Thymus (tissue), 11 donors: Measurements from ENCODE around the gene MMP19. TPM values are rescaled to one million over a fixed set of nuclear protein-coding genes. Genes with fewer than 3 reads are reported as not detected.
"Not testable (repeated sequence)": the region's sequence is repeated elsewhere in the genome, so short reads cannot be mapped to it uniquely, and the experiment has no call there.

Source experiments
- DNase-seq, 9 donors: peaks; one replicate each; pipeline ENCODE4 v3.0.0-alpha.2; 2013; ENCODE audit warnings: low spot score in 9 of 9, low read depth in 6 of 9, missing footprints in 1 of 9
- H3K27ac ChIP-seq, 2 donors: one replicate each; pipeline ENCODE4 v1.5.1; 2013; ENCODE audit warnings: control low read depth in 1 of 2, low read depth in 1 of 2, low read length in 1 of 2, mild to moderate bottlenecking in 1 of 2, moderate library complexity in 1 of 2
- H3K27me3 ChIP-seq, 2 donors: one replicate each; pipeline ENCODE4 v1.5.1; 2013; ENCODE audit warnings: low read length in 1 of 2; ENCODE audit not compliant: control insufficient read depth in 2 of 2, insufficient read depth in 1 of 2
- H3K36me3 ChIP-seq, 2 donors: one replicate each; pipeline ENCODE4 v1.5.1; 2013; ENCODE audit warnings: low read length in 1 of 2, mild to moderate bottlenecking in 1 of 2, moderate library complexity in 1 of 2; ENCODE audit not compliant: control insufficient read depth in 2 of 2, insufficient read depth in 2 of 2
- H3K4me1 ChIP-seq, 2 donors: one replicate each; pipeline ENCODE4 v1.5.1; 2013; ENCODE audit warnings: low read length in 2 of 2; ENCODE audit not compliant: control insufficient read depth in 2 of 2, insufficient read depth in 2 of 2
- H3K4me3 ChIP-seq, 2 donors: one replicate each; pipeline ENCODE4 v1.5.1; 2013; ENCODE audit warnings: low read length in 2 of 2, control low read depth in 1 of 2, mild to moderate bottlenecking in 1 of 2
- H3K9me3 ChIP-seq, 2 donors: one replicate each; pipeline ENCODE4 v1.5.1; 2013; ENCODE audit warnings: low read length in 1 of 2, mild to moderate bottlenecking in 1 of 2; ENCODE audit not compliant: control insufficient read depth in 2 of 2, insufficient read depth in 1 of 2
- WGBS: extraction: QIAGEN DNeasy Blood & Tissue Kit; methylation state at CpG from one replicate; pipeline ENCODE4 v1.1.7; 2013; 5-methylcytosine and 5-hydroxymethylcytosine counted together
- polyA plus RNA-seq: library from polyadenylated mRNA; stranded (reverse); fragments of 200-250 nt; gene quantifications from one replicate; pipeline ENCODE4 v1.2.3, GENCODE V29; 2013
- total RNA-seq: library from RNA; stranded (reverse); fragments of 120-200 nt; gene quantifications from one replicate; pipeline ENCODE4 v1.2.4, GENCODE V29; 2013
- donor health status: healthy.

Gene MMP19
- total and polyA plus RNA-seq, 2 donors, result 4.5 to 19.9 TPM

DNA sequence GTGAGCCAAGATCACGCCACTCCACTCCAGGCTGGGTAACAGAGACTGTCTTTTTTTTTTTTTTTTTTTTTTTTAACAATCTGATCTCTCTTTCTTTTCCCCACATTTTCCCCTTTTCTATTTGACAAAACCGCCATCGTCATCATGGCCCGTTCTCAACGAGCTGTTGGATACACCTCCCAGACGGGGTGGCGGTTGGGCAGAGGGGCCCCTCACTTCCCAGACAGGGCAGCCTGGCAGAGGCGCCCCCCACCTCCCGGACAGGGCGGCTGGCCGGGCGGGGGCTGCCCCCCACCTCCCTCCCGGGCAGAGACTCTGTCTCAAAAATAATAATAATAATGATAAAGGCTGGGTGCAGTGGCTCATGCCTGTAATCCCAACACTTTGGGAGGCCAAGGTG is 20.2 kb upstream of the MMP19 start:
- not testable (repeated sequence) for H3K27me3 ChIP-seq, DNase-seq, H3K27ac ChIP-seq, H3K4me3 ChIP-seq, H3K36me3 ChIP-seq, H3K4me1 ChIP-seq, H3K9me3 ChIP-seq
- 97% methylated on average over 13 of the region's 13 CpGs for WGBS

DNA sequence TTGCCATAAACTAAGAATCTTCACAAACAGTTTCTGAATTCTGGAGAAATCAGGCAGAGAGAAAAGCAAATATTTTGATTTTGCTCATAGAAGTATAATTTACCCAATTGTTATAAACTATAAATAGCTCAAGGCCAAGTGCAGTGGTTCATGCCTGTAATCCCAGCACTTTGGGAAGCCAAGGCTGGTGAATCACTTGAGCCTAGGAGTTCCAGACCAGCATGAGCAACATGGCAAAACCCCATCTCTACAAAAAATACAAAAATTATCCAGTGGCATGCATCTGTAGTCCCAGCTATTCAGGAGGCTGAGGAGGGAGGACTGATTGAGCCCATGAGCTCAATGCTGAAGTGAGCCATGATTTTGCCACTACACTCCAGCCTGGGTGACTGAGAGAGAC is 19.6 kb upstream of the MMP19 start:
- no peak overlapping the region for H3K4me3 ChIP-seq
- H3K4me1 ChIP-seq, result no peaks in the 10 kb centered on the region

DNA sequence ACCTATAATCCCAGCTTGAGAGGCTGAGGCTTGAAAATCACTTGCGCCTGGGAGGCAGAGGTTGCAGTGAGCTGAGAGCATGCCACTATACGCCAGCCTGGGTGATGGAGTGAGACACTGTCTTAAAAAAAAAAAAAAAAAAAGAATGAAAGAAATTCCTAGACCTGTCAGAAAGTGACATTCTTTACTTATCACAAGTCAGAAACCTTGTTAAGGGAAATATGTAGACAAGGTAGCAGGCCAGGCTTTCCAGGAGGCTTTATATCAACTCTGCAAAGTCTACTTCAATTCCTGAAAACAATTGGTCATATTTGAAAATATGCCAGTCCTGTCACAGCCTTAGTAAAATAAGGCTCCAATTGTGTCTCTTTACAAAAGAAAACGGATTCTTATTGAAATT is 19.1 kb upstream of the MMP19 start:
- no peaks in the 10 kb centered on the region for H3K4me1 ChIP-seq
- no peak overlapping the region for H3K4me3 ChIP-seq
- 96% methylated on average over 3 of the region's 3 CpGs for WGBS
- H3K27ac ChIP-seq, result no peak overlapping the region
- no peaks in the 10 kb centered on the region for H3K36me3 ChIP-seq
- no peak for DNase-seq
- H3K9me3 ChIP-seq, result peaks cover 0 to 6% of the 10 kb centered on the region in 2 donors
- H3K27me3 ChIP-seq, result no peaks in the 10 kb centered on the region

More for the DNA sequence above, 19.6 kb upstream of the MMP19 start:
- Histone ChIP-seq H3K27ac (no peak overlapping the region), H3K9me3 (peaks cover 0 to 6% of the 10 kb centered on the region in 2 donors), H3K27me3 (no peaks in the 10 kb centered on the region), H3K36me3 (no peaks in the 10 kb centered on the region)
- DNase-seq, result no peak

DNA sequence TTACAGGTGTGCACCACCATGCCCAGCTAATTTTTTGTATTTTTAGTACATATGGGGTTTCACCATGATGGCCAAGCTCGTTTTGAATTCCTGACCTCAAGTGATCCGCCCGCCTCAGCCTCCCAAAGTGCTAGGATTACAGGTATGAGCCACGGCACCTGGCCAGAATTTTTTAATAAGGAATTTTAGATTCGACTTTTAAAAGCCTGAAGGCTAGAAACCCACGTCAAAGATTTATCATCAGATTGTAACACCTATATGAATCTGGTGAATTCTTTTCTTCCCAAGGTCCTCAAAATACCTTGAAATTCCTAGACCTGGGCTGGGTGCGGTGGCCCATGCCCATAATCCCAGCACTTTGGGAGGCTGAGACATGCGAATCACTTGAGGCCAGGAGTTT is 18.7 kb upstream of the MMP19 start:
- 97% methylated on average over 8 of the region's 8 CpGs for WGBS
- Histone ChIP-seq H3K27ac (no peak overlapping the region), H3K36me3 (no peaks in the 10 kb centered on the region)

DNA sequence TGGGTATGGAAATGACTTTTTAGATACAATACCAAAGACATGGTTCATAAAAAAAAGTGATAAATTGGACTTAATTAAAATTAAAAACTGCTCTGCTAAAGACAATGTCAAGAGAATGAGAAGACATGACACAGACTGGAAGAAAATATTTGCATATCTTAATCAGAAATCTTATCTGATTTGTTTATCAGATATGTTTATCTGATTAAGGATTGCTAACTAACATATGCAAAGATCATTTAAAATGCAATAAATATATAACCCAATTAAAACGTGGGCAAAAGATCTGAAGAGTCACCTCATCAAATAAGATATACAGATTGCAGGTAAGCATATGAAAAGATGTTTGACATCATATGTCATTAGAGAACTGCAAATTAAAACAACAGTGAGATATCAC is 10.0 kb upstream of the MMP19 start:
- H3K9me3 ChIP-seq, result no peaks in the 10 kb centered on the region
- H3K27me3 ChIP-seq, result peaks cover 0 to 12% of the 10 kb centered on the region in 2 donors
- 65% methylated on average over 1 of the region's 1 CpG for WGBS
- no peak overlapping the region for H3K4me3 ChIP-seq
- H3K27ac ChIP-seq, result no peak overlapping the region
- no peaks in the 10 kb centered on the region for H3K4me1 ChIP-seq
- DNase-seq, result no peak
- H3K36me3 ChIP-seq, result no peaks in the 10 kb centered on the region

More for the DNA sequence above, 18.7 kb upstream of the MMP19 start:
- DNase-seq, result no peak
- Histone ChIP-seq H3K4me3 (no peak overlapping the region), H3K27me3 (no peaks in the 10 kb centered on the region), H3K9me3 (peaks cover 0 to 6% of the 10 kb centered on the region in 2 donors), H3K4me1 (no peaks in the 10 kb centered on the region)

DNA sequence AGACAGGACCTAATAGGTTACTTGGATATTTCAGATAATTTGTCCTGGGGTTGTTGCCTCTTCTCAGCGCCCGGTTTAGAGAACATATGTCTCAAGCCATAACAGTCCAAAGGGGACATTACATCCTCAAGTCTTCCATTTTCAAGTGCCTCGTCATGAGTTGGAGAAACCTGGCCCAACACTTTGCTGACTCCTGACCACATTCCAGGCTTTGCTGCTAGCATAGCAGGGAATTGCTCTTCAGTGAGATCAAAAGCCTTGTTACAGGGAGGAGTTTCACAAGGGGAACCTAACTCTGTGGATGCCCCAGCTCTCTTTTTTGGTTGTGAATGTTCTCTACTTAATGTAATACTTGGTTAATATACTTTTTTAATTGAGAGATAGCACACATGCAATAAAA is 8.2 kb upstream of the MMP19 start:
- H3K27ac ChIP-seq, result no peak overlapping the region
- 96% methylated on average over 3 of the region's 3 CpGs for WGBS

DNA sequence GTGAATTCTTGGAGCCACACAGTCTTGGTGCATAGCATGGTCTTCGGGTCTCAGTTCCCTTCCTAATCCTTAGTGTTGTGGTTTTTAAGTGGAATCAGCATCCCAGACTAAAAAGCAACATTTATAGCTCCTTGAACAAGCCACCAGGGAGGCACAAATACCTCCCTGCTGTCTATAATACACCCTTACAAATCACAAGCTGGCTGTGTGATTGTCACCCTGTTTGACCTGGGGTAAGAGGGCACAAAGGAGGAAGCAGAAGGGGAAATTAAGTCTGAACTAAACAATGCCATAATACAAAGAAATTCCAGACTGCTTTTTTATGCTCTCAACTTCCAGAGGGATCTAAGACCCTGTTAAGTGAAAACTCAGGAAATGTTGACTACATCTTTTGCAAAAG is 7.7 kb upstream of the MMP19 start:
- H3K9me3 ChIP-seq, result no peaks in the 10 kb centered on the region
- no peaks in the 10 kb centered on the region for H3K36me3 ChIP-seq
- H3K4me3 ChIP-seq, result no peak overlapping the region
- H3K4me1 ChIP-seq, result peaks cover 0 to 3% of the 10 kb centered on the region in 2 donors
- peaks cover 0 to 15% of the 10 kb centered on the region in 2 donors for H3K27me3 ChIP-seq
- WGBS, result 81% methylated on average over 1 of the region's 1 CpG
- H3K27ac ChIP-seq, result no peak overlapping the region
- DNase-seq, result no peak

More for the DNA sequence above, 8.2 kb upstream of the MMP19 start:
- no peaks in the 10 kb centered on the region for H3K9me3 ChIP-seq
- no peaks in the 10 kb centered on the region for H3K36me3 ChIP-seq
- DNase-seq, result no peak
- H3K27me3 ChIP-seq, result peaks cover 0 to 15% of the 10 kb centered on the region in 2 donors
- peaks cover 0 to 3% of the 10 kb centered on the region in 2 donors for H3K4me1 ChIP-seq
- H3K4me3 ChIP-seq, result no peak overlapping the region

DNA sequence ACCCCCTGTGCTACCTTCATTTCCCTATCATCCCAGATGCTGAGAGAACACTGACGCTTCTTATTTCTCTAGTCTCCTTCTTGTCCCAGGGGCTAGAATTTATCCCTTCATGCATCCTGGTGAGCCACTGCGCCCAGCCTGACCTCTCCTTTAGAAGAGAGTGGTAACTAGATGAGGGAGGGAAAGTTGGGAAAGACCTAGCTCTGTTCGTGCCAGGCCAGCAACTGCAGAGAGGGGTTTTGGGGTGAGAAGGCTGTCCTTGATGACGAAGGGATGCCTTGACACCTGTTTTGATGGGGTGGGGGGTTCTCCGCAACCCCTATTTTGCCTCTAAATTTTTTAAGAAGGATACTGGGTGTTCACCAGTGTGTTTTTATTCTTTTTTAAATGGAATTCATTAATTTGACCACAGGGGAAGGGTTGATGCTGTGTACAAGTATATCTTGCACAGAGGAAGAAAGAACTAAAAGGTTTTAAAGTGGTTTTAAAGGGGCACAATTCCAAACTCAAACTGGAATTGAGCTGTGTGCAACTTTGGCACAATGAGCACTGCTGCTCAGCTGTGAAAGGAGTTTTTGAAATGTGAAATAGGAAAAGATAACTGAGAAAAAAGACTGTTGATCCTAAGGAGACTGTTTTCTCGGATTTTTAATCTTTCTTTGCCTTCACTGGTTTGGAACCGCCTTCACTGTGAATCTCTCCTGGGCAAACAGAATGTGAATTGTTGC is 7.0 kb upstream of the MMP19 start:
- H3K27me3 ChIP-seq, result peaks cover 0 to 15% of the 10 kb centered on the region in 2 donors
- H3K36me3 ChIP-seq, result no peaks in the 10 kb centered on the region
- H3K9me3 ChIP-seq, result no peaks in the 10 kb centered on the region
- no peak overlapping the region for H3K27ac ChIP-seq
- no peak overlapping the region for H3K4me3 ChIP-seq
- 96% methylated on average over 7 of the region's 7 CpGs for WGBS
- no peak for DNase-seq
- peaks cover 0 to 3% of the 10 kb centered on the region in 2 donors for H3K4me1 ChIP-seq

DNA sequence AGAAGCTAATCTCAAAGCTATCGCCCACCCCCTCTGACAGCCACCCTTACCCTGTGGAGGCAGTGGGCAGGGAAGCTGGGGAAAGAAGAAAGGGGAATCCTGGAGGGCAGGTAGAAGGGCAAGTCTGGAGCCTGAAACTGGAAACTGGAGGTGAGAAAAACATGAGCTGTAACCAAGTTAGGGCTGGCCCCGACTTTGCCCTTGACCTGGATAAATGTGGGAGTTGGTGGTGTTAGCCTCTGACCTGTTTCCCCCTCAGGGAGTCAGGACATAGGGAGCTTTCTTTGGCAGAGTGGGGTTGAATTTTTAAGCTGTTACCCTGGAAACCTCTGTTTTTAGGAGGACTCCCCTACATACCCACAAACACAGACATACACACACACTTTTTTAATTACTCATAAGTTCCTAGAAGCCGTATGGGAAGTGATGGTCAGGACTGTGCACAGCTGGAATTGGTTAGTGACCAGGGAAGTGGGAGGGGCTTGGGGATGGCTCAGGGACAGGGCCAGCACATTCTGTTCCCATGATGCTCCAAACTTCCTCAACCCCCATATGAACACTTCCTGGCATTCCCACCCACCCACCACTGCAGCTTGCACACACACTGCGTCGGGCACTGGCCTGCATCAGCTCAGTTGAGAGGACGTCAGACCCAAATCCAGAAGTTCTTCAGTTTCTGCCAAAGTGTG is 5.0 kb upstream of the MMP19 start:
- no peaks in the 10 kb centered on the region for H3K9me3 ChIP-seq
- no peak overlapping the region for H3K4me3 ChIP-seq
- peaks cover 0 to 3% of the 10 kb centered on the region in 2 donors for H3K4me1 ChIP-seq
- 80% methylated on average over 6 of the region's 6 CpGs for WGBS
- H3K27me3 ChIP-seq, result peaks cover 0 to 15% of the 10 kb centered on the region in 2 donors
- peak overlapping the region; percentile 44 to 68 for H3K27ac ChIP-seq
- peak in 1 of 9 donors; percentile 22 for DNase-seq
- no peaks in the 10 kb centered on the region for H3K36me3 ChIP-seq
